DND-41 (cell line): Measurements from ENCODE around the gene MTERF4.
"Not testable (repeated sequence)": the region's sequence is repeated elsewhere in the genome, so short reads cannot be mapped to it uniquely, and the experiment has no call there.

Source experiments
- ATAC-seq: fragments of 200-7000 bp; cut with Tn5 transposase; 3 replicates; pipeline ENCODE4 v1.9.1; 2021; ENCODE audit warnings: low read depth; ENCODE audit not compliant: insufficient read depth
- DNase-seq: peaks from one replicate; pipeline ENCODE4 v3.0.0-alpha.2; 2020
- H2AFZ ChIP-seq: 2 replicates; pipeline ENCODE4 v1.6.0; 2012; ENCODE audit warnings: low read depth, low read length
- H3K27ac ChIP-seq: 2 replicates; pipeline ENCODE4 v1.5.1; 2012; ENCODE audit warnings: low read length, inconsistent platforms
- H3K27me3 ChIP-seq: fragments of 200-600 bp; sonication (generic); 2 replicates; pipeline ENCODE4 v1.6.0; 2012; ENCODE audit warnings: low read length, mild to moderate bottlenecking, inconsistent platforms; ENCODE audit not compliant: insufficient read depth, poor library complexity
- H3K36me3 ChIP-seq: 2 replicates; pipeline ENCODE4 v1.5.1; 2012; ENCODE audit warnings: low read length, inconsistent platforms; ENCODE audit not compliant: insufficient read depth
- H3K4me1 ChIP-seq: 2 replicates; pipeline ENCODE4 v1.5.1; 2012; ENCODE audit warnings: mild to moderate bottlenecking, low read length; ENCODE audit not compliant: insufficient read depth
- H3K4me2 ChIP-seq: 2 replicates; pipeline ENCODE4 v1.6.0; 2012; ENCODE audit warnings: mild to moderate bottlenecking, moderate library complexity, low read length, inconsistent platforms; ENCODE audit not compliant: insufficient read depth
- H3K4me3 ChIP-seq, 2 experiments: fragments of 200-600 bp in 1 of 2; shearing (Covaris generic) in 1 of 2; 2 replicates each; pipeline ENCODE4 v1.5.1; 2012 to 2016; ENCODE audit warnings: inconsistent platforms in 2 of 2, low read length in 2 of 2, mild to moderate bottlenecking in 2 of 2, low read depth in 1 of 2, moderate library complexity in 1 of 2
- H3K79me2 ChIP-seq: 2 replicates; pipeline ENCODE4 v1.6.0; 2012; ENCODE audit warnings: low read length, inconsistent platforms; ENCODE audit not compliant: insufficient read depth
- H3K9ac ChIP-seq: 2 replicates; pipeline ENCODE4 v1.6.0; 2012; ENCODE audit warnings: low read depth, mild to moderate bottlenecking, inconsistent platforms, low read length, moderate library complexity
- H3K9me3 ChIP-seq: 2 replicates; pipeline ENCODE4 v1.5.1; 2012; ENCODE audit warnings: low read length, moderate library complexity, mild to moderate bottlenecking, inconsistent platforms; ENCODE audit not compliant: insufficient read depth, severe bottlenecking
- H4K20me1 ChIP-seq: 2 replicates; pipeline ENCODE4 v1.6.0; 2012; ENCODE audit warnings: low read length; ENCODE audit not compliant: insufficient read depth
- CTCF ChIP-seq: IDR thresholded peaks from 2 replicates; pipeline ENCODE4 v1.5.1; 2012; ENCODE audit warnings: borderline replicate concordance, low read length, moderate library complexity, mild to moderate bottlenecking; ENCODE audit not compliant: poor library complexity, severe bottlenecking; ENCODE audit errors: extremely low read depth
- EZH2 ChIP-seq: IDR thresholded peaks from 3 replicates; pipeline ENCODE4 v1.6.1; 2012; ENCODE audit warnings: borderline replicate concordance, low read depth, mild to moderate bottlenecking, moderate library complexity, low read length, inconsistent platforms; ENCODE audit not compliant: severe bottlenecking

MTERF4 gene

DNA sequence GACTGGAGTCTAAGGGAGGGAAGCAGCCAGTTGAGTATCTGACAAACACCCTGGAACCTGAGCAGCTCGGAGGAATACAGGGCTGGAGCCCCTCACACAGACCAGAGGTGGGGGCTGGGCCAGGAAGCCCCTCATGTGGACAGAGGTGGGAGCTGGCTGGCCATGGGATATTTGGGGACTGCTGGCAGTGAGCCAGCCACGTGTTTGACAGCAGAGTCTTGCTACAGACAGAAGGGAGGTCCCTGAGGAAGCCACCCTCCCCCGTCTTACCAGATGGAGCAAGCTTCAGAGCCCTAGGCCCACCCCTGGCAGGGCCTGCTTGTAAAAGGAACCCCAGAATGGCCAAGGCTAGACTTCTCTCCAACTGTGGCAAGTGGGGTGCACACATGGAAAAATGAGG, 3.6 kb upstream of the MTERF4 start:
- Histone ChIP-seq H4K20me1 (no peaks in the 10 kb centered on the region), H3K79me2 (peaks cover 30% of the 10 kb centered on the region), H3K4me1 (peaks cover 24% of the 10 kb centered on the region), H3K36me3 (peaks cover 29% of the 10 kb centered on the region), H3K9me3 (no peaks in the 10 kb centered on the region), H3K27me3 (no peaks in the 10 kb centered on the region), H3K27ac (no peak overlapping the region), H3K9ac (no peak overlapping the region), H3K4me2 (no peak overlapping the region), H3K4me3 (no peak overlapping the region), H2AFZ (no peak overlapping the region)
- DNase-seq (no peak), ATAC-seq (no peak)
- no peak for TF ChIP-seq CTCF
- TF ChIP-seq EZH2, result no peak

- H2AFZ ChIP-seq, H3K27ac ChIP-seq, ATAC-seq, H3K9ac ChIP-seq, H3K4me2 ChIP-seq, H3K9me3 ChIP-seq, DNase-seq, H3K27me3 ChIP-seq, H3K4me3 ChIP-seq, H4K20me1 ChIP-seq: not testable (repeated sequence)
- Histone ChIP-seq H3K4me1 (peaks cover 32% of the 10 kb centered on the region), H3K36me3 (peaks cover 36% of the 10 kb centered on the region), H3K79me2 (peaks cover 40% of the 10 kb centered on the region)
These were observed 2.5 kb upstream of the MTERF4 start for GRCh38 chr2:241104611-241105010.

DNA sequence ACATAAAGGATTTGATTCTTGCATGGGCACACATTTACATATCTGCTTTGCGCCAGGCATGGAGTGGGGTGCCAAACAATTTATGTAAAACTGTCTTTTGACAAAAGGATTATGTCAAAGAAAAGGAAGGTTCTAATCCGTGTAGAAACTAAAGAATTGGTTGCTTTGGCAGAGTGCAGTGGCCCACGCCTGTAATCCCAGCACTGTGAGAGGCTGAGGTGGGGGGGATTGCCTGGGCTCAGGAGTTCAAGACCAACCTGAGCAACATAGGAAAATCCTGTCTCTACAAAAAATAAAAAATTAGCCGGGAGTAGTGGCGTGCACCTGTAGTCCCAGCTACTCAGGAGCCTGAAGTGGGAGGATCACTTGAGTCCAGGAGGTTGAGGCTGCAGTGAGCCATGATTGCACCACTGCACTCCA, 1.1 kb upstream of the MTERF4 start:
- TF ChIP-seq CTCF, result no peak
- TF ChIP-seq EZH2, result no peak
- Histone ChIP-seq H3K27ac (peak overlapping the region; percentile 76), H3K27me3 (no peaks in the 10 kb centered on the region), H2AFZ (peak overlapping the region; percentile 80), H3K9me3 (no peaks in the 10 kb centered on the region), H3K4me1 (peaks cover 40% of the 10 kb centered on the region), H3K4me2 (peak overlapping the region; percentile 86), H4K20me1 (no peaks in the 10 kb centered on the region), H3K4me3 (peak overlapping the region; percentile 42 to 68), H3K79me2 (peaks cover 53% of the 10 kb centered on the region), H3K36me3 (peaks cover 43% of the 10 kb centered on the region), H3K9ac (peak overlapping the region; percentile 79)
- no peak for DNase-seq
- ATAC-seq, result no peak

GRCh38 chr2:241099246-241099645, 2.8 kb downstream of the MTERF4 start:
- H3K9me3 ChIP-seq, result no peaks in the 10 kb centered on the region
- no peak overlapping the region for H3K9ac ChIP-seq
- peaks cover 58% of the 10 kb centered on the region for H3K4me1 ChIP-seq
- no peak overlapping the region for H3K27ac ChIP-seq
- no peak overlapping the region for H3K4me2 ChIP-seq
- no peaks in the 10 kb centered on the region for H3K27me3 ChIP-seq
- H3K79me2 ChIP-seq, result peaks cover 74% of the 10 kb centered on the region
- DNase-seq, result no peak
- no peak for ATAC-seq
- H3K4me3 ChIP-seq, result no peak overlapping the region
- peaks cover 11% of the 10 kb centered on the region; the same call in 1 of the 2 replicates for H4K20me1 ChIP-seq
- H3K36me3 ChIP-seq, result peaks cover 66% of the 10 kb centered on the region
- H2AFZ ChIP-seq, result no peak overlapping the region
- TF ChIP-seq EZH2, result no peak
